Epithelial cell of proximal tubule (primary cell): ENCODE results near the gene TADA2B. TPM values are rescaled to one million over a fixed set of nuclear protein-coding genes. Genes with fewer than 3 reads are reported as not detected.
"Not testable (repeated sequence)": the region's sequence is repeated elsewhere in the genome, so short reads cannot be mapped to it uniquely, and the experiment has no call there.

Experiments
- DNase-seq: peaks from one replicate; pipeline ENCODE4 v3.0.0-alpha.2; 2011; ENCODE audit warnings: low read depth
- H3K4me3 ChIP-seq: 2 replicates; pipeline ENCODE4 v1.5.1; 2011; ENCODE audit warnings: low read depth, mild to moderate bottlenecking, low read length
- total RNA-seq: library from RNA; depleted of rRNA; stranded (reverse); fragments of >200 nt; gene quantifications from 2 replicates; pipeline ENCODE4 v1.2.3, GENCODE V29; 2015
- TF ChIP-seq, protein P1 (sequence below): conservative IDR thresholded peaks from 2 replicates; pipeline ENCODE4 v1.5.1; 2012; ENCODE audit warnings: low read depth, mild to moderate bottlenecking, low read length

The TADA2B gene
- total RNA-seq, 1 donor from 2014 or later: 15.2 TPM

DNA sequence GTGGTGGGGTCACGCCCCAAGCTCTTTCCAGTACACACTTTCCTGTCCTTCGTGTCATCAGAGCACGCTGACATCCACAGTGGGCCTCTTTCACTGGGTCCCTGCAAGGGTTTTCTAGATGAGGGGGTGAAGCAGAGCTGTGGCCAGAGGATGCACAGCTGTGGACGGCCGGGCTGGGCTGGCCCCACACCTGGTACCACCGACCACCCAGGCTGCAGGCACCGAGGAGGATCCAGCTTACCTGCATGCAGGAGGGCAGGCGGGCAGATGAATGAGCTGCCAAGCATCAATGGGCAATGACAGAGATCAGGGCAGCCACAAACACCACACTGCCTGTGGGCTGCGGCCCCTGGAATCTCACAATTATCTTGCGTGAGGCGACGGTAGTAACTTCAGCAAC is 34.2 kb downstream of the TADA2B start:
- no peak for DNase-seq
- H3K4me3 ChIP-seq: no peak overlapping the region
- TF ChIP-seq, protein P1, sequence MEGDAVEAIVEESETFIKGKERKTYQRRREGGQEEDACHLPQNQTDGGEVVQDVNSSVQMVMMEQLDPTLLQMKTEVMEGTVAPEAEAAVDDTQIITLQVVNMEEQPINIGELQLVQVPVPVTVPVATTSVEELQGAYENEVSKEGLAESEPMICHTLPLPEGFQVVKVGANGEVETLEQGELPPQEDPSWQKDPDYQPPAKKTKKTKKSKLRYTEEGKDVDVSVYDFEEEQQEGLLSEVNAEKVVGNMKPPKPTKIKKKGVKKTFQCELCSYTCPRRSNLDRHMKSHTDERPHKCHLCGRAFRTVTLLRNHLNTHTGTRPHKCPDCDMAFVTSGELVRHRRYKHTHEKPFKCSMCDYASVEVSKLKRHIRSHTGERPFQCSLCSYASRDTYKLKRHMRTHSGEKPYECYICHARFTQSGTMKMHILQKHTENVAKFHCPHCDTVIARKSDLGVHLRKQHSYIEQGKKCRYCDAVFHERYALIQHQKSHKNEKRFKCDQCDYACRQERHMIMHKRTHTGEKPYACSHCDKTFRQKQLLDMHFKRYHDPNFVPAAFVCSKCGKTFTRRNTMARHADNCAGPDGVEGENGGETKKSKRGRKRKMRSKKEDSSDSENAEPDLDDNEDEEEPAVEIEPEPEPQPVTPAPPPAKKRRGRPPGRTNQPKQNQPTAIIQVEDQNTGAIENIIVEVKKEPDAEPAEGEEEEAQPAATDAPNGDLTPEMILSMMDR: no peak

DNA sequence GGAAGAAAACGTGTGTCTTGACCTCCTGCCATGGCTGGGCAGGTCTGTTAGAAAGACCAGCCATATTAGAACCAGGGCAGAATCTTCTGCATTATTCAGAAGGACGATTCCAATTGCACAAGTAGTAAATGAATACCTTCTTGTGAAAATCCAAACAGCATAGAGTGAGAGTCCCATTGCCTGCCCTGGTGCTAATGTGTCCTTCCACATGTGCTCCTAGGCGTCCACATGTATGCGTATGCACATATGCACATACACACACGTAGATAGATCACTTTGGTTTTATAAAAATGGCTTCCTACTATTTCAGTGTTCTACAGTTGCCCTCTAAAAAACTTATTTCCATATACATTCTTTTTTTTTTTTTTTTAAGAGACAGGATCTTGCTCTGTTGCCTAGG is 34.9 kb downstream of the TADA2B start:
- TF ChIP-seq, protein P1: no peak

DNA sequence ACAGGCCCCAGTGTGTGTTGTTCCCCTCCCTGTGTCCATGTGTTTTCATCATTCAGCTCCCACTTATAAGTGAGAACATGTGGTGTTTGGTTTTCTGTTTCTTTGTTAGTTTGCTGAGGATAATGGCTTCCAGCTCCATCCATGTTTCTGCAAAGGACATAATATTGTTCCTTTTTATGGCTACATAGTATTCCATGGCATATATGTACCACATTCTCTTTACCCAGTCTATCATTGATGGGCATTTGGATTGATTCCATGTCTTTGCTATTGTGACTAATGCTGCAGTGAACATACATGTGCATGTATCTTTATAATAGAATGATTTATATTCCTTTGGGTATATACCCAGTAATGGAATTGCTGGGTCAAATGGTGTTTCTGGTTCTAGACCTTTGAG is 36.3 kb downstream of the TADA2B start:
- DNase-seq, H3K4me3 ChIP-seq: not testable (repeated sequence)

More for the DNA sequence above, 34.9 kb downstream of the TADA2B start:
- no peak overlapping the region for H3K4me3 ChIP-seq
- DNase-seq: no peak

DNA sequence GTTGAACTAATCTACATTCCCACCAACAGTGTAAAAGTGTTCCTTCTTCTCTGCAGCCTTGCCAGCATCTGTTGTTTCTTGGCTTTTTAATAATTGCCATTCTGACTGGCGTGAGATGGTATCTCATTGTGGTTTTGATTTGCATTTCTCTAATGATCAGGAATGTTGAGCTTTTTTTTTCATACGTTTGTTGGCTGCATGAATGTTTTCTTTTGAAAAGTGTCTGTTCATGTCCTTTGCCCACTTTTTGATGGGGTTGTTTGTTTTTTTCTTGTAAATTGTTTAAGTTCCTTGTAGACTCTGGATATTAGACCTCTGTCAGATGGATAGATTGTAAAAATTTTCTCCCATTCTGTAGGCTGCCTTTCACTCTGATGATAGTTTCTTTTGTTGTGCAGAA is 36.7 kb downstream of the TADA2B start:
- not testable (repeated sequence) for H3K4me3 ChIP-seq, DNase-seq

DNA sequence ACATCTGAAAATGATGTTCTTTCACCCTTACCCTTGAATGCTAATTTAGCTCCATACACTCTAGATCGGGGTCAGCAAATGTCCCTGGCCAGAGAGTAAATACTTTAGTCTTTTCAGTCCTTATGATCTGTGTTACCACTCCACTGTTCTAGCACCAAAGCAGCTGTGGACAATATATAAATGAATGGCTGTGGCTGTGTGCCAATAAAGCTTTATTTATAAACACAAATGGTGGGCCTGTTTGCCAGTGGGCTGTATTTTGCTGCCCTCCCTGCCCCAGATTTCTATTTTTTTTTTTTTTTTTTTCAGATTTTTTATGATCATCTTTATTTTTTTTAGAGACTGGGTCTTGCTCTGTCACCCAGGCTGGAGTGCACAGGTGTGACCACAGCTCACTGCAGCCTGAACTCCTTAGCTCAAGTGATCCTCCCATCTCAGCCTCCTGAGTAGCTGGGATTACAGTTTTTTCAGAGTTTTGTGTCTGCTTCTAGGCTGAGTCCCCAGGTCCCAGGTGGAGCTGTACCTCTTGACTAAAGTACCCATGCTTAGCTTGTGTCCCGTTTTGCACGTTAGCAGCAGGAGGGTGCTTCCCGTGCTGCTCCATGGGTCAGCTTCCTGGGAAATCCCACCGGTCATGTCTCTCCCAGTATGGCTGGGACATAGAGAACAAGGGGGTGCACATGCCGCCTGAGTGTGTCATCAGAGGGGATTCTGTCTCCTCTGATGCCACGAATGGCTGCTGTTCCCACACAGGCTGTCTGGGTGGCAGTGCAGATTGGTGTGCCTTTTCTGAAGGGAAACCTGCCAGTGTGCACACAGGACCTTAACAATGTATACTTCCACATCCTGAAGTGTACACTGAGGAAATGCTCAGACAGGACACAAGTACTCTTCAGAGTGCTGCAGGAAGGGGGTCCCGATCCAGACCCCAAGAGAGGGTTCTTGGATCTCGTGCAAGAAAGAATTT is 40.7 kb downstream of the TADA2B start:
- DNase-seq: no peak
- peak overlapping the region; percentile 32 for H3K4me3 ChIP-seq
- TF ChIP-seq, protein P1: no peak

DNA sequence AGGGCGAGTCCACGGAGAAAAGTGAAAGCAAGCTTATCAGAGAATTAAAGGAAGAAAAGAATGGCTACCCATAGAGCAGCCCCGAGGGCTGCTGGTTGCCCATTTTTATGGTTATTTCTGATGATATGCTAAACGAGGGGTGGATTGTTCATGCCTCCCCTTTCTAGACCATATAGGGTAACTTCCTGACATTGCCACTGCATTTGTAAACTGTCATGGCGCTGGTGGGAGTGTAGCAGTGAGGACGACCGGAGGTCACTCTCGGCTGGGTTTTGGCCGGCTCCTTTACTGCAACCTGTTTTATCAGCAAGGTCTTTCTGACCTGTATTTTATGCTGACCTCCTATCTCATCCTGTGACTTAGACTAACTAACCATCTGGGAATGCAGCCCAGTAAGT is 41.4 kb downstream of the TADA2B start:
- not testable (repeated sequence) for DNase-seq
- H3K4me3 ChIP-seq: peak overlapping the region; percentile 32

DNA sequence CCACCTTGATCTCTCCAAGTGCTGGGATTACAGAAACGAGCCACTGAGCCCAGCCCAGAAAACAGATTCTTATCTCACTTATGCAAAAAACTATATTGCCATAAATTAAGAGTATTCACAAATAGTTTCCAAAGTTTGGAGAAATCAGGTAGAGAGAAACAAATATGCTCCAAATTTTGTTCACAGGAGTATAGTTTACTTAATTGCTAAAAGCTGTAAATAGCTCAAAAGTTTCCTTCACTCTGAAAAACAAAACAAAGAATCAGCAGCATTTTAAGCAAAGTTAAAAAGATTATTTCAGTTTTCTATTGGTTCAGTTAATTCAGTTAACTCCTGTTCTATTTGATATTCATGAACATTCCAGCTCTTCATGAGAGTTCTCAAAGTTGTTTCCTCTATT is 43.2 kb downstream of the TADA2B start:
- no peak overlapping the region for H3K4me3 ChIP-seq
- TF ChIP-seq, protein P1: no peak
- no peak for DNase-seq

DNA sequence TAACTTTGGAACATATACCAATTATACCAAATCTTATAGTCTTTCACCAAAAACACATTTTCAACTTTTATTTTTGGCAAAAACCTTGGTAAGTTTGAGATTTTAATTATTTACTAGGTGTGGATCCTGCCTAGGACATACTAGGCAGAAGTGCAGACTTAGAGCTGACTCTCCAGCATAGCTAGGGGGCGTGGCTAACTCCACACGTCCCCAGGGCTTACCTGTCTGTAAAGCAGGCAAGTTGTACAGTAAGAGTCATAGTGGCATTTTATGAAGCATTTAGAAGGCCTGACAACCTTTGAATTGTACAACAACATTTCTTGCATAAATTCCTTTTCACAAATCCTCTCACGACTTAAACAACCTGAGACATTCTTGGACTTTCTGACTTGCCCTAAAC is 43.9 kb downstream of the TADA2B start:
- no peak overlapping the region for H3K4me3 ChIP-seq
- DNase-seq: no peak
- TF ChIP-seq, protein P1: no peak
